ENCODE results near the gene ANO10.

ANO10 gene

GRCh38 chr3:43343185-43343584 lies 278.6 kb downstream of the ANO10 start:
- no peak for DNase-seq

- DNase-seq = no peak
These were observed 280.0 kb downstream of the ANO10 start for GRCh38 chr3:43341788-43342187.

- DNase-seq = no peak
These were observed 281.4 kb downstream of the ANO10 start for GRCh38 chr3:43340403-43340802.

- DNase-seq = no peak
These were observed 283.5 kb downstream of the ANO10 start for GRCh38 chr3:43338295-43338694.

- DNase-seq = no peak
These were observed 286.0 kb downstream of the ANO10 start for GRCh38 chr3:43335799-43336198.

- no peak for DNase-seq
These were observed 286.8 kb downstream of the ANO10 start for GRCh38 chr3:43334976-43335375.

- DNase-seq = no peak
These were observed 290.4 kb downstream of the ANO10 start for GRCh38 chr3:43331381-43331780.

- no peak for DNase-seq
These were observed 290.8 kb downstream of the ANO10 start for GRCh38 chr3:43330981-43331380.

- no peak for DNase-seq
These were observed 293.2 kb downstream of the ANO10 start for GRCh38 chr3:43328653-43329052.

GRCh38 chr3:43327582-43327979 lies 294.2 kb downstream of the ANO10 start:
- no peak for DNase-seq

- DNase-seq = no peak
These were observed 294.8 kb downstream of the ANO10 start for GRCh38 chr3:43326891-43327581.

- DNase-seq = no peak
These were observed 298.3 kb downstream of the ANO10 start for GRCh38 chr3:43323541-43323940.

- no peak for DNase-seq
These were observed 301.5 kb downstream of the ANO10 start for GRCh38 chr3:43320288-43320687.

- no peak for DNase-seq
These were observed 302.0 kb downstream of the ANO10 start for GRCh38 chr3:43319794-43320193.

- no peak for DNase-seq
These were observed 302.4 kb downstream of the ANO10 start for GRCh38 chr3:43319376-43319775.

- no peak for DNase-seq
These were observed 304.1 kb downstream of the ANO10 start for GRCh38 chr3:43317461-43318316.

GRCh38 chr3:43316783-43317460 lies 304.9 kb downstream of the ANO10 start:
- no peak for DNase-seq

Measured in bone marrow (tissue), 2 donors.